Activated T-cell treated with anti-CD3 and anti-CD28 coated beads for 24 hours (primary cell): ENCODE data around the gene INSYN1.

Source experiments
- DNase-seq: peaks from one replicate; pipeline ENCODE4 v3.0.0-alpha.2; 2020; ENCODE audit warnings: low read depth

Gene INSYN1

GRCh38 chr15:73773428-73773827 is 20.3 kb upstream of the INSYN1 start:
- DNase-seq = no peak

DNA sequence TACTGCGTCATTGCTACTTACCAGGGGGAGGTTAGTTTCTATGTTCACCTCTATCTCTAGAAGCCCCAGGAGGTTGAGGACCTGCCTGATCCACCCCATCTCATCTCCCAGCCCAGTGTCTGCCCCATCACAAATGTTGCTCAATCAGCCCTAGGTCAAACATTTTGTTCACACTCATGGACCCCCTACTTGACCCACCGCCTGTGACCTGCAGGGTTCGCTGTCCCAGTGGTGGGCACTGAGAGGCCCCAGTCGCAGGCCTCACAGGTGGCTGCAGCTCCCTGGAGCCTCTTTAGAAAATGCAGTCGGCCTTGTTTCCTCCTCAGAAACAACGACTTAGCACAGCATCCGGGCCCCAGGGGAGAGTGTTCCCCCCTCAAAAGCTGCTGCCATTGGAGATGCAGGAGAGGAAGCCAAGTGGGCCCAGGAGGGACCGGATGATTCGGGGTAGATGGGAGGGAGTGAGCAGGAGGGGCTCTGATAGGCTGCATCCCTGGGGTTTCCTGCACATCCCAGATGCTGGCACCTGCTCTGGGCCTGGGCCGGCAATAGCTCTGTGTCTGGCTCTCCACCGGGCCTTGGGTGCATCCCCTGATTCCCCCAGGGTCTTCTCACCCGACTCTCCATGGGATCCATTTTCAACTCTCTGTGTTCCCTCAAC is 18.4 kb upstream of the INSYN1 start:
- no peak for DNase-seq

DNA sequence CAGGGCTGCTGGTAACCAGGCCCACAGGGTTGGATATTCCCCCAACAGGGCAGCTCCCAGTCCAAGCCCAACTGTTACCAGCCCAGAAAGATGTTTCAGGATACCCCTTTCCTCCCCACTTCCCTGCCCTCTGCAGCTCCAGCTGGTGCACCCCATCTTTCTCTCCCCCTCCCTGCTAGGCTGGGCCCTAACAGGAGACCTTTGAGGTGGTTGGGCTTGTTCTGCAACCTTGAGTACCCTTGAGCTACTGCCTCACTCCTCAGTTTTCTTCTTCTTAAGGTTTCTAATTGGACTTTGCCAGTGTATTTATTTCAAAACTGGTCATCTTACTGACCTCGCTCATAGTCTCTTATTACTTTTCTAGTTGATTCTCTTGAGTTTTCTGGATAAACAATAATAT is 16.9 kb upstream of the INSYN1 start:
- DNase-seq = no peak

GRCh38 chr15:73767806-73768501 is 14.8 kb upstream of the INSYN1 start:
- DNase-seq = no peak

DNA sequence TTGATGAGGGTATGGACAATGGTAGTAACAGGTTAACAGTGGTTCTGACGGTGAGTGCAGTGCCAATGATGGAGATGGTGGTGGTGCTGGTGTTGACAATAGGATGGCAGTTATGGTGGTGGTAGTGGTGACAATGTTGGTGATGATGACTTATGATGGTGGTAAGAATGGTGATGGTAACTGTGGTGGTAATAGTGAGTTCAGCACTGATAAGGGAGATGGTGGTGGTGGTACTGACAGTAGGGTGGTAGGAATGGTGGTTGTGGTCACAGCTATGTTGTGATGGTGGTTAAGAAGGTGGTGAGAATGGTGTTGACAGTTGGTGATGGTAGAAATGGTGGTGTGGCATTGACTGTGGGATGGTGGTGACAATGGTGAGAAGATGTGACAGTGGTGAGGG is 13.4 kb upstream of the INSYN1 start:
- DNase-seq = no peak

- no peak for DNase-seq
Measured at GRCh38 chr15:73765778-73766177, 12.6 kb upstream of the INSYN1 start.

GRCh38 chr15:73763931-73764330 is 10.8 kb upstream of the INSYN1 start:
- no peak for DNase-seq

DNA sequence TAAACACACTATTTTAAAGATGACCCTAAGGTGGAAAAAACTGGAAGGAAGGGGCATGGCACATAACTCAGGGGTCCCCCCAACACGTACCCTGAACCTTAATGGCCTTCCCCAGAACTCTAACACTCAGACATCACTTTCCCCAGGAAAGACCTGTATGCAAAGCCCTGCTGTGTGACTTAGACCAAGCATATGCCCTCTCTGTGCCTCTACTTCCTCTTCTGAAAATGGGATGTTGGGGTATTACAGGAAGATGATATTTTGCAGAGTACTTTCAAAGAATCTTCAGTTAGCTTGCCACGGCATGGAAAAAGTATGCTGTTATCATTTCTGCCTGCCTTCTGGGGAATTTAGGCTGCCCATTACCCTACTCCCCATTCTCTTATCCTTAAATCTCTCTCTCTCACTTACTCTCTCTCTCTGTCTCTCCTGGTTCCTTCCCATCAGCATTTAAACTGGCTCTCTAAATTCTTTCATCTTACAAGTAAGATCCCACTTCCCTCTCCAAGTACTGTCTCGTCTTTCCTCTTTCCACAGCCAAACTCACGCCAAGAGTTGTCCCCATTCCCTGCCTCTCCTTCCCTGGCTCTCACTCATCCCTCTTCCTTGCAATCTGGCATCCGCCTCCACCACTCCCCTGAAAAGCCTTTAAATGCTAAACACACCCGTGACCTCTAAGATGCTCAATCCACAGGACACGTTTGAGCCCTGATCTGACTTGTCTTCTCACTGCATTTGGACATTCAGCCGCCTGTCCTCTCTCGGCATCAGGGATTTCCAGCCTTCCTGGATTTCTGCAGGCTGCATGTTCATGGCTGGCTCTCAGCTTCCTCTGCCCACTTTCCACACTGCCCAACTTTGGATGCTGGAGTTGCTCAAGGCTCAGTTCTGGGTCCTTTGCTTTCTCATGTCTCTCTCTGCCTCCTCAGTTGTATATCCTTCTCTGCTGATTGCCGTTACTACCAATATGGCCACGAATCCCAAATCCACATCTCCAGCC is 7.5 kb upstream of the INSYN1 start:
- no peak for DNase-seq

DNA sequence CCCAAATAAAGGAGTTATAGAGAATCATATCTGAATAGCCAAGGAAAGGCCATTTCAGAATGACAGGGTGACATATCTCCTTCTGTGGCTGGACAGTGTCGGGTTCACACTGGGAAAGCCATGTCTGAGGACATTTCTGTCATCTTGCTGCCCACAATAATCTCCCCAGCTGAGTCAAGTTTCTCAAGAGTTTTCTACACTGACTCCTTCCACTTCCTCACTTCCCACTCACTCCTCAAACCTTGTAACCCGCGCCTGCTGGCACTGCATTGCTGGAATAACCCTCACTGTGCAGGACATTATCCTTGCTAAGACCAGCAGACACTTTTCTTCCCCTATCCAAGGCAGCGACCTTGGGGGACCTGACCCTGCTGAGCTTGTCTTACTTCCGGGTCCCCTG is 5.3 kb upstream of the INSYN1 start:
- no peak for DNase-seq

- no peak for DNase-seq
Measured at GRCh38 chr15:73757571-73757970, 4.4 kb upstream of the INSYN1 start.

- DNase-seq = no peak
Measured at GRCh38 chr15:73756947-73757513, 3.9 kb upstream of the INSYN1 start.

- no peak for DNase-seq
Measured at GRCh38 chr15:73756390-73756789, 3.2 kb upstream of the INSYN1 start.

- DNase-seq = no peak
Measured at GRCh38 chr15:73755946-73756345, 2.8 kb upstream of the INSYN1 start.

DNA sequence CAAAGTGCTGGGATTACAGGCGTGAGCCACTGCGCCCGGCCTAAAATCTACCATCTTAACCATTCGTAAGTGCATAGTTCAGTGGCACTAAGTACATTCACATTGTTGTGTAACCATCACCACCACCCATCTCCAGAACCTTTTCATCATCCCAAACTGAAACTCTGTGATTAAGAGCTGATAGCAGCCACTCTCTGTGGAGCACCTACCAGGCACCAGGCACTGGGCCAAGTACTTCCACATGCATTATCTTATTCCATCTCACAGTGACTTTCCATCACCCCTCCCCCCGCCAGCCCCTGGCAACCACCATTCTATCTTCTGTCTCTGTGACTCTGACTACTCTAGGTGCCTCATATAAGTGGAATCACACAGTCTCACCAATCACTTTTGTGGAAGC is 2.3 kb upstream of the INSYN1 start:
- no peak for DNase-seq

- no peak for DNase-seq
Measured at GRCh38 chr15:73754461-73754860, 1.3 kb upstream of the INSYN1 start.

DNA sequence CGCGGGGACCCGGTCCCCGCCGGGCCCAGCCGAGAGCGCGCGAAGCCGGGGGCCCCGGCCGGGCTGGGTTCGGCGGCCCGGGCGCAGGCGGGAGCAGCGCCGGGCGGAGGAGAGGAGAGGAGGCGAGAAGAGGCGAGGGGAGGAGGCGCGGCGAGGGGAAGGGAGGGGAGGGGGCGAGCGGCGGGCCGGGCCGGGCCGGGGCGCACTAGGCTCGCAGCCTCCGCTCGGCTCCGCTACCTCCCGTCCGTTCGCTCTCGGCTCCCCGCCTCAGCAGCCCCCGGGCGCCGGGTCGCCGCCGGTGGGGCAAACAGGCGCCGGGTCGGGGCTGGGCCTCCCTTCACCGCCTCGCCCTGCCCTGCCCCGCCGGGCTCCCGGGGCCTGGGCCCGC is 351 bp downstream of the INSYN1 start:
- DNase-seq = no peak

GRCh38 chr15:73751899-73752805 is 999 bp downstream of the INSYN1 start:
- no peak for DNase-seq

GRCh38 chr15:73751511-73751898 is 1.6 kb downstream of the INSYN1 start:
- no peak for DNase-seq

- no peak for DNase-seq
Measured at GRCh38 chr15:73750951-73751350, 2.2 kb downstream of the INSYN1 start.

DNA sequence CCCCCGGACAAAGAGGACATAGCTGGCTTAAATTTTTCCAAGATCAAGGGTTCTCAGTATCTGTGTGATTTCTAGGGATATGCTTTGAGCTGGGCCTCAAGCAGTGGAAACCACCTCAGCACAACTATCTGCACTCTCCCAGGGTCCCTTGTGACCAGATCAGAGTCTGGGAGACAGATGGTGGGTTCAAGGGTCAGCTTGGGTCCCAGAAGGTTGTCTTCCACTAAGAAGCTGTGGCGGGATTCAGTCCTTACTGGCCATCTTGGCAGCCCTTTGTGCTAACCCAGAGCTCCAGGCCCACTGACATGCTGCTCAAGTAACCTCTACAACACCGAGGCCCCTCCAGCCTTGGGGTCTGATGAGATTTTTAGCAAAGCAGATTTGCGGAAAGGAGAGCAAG is 2.7 kb downstream of the INSYN1 start:
- no peak for DNase-seq

- DNase-seq = no peak
Measured at GRCh38 chr15:73749971-73750370, 3.2 kb downstream of the INSYN1 start.
